NB4 (cell line): ENCODE results near the gene SCN7A.

Experiments used
- POLR2A ChIP-seq: IDR thresholded peaks from 2 replicates; pipeline ENCODE4 v1.6.1; 2011; ENCODE audit warnings: mild to moderate bottlenecking; ENCODE audit not compliant: insufficient read length; ENCODE audit errors: extremely low read depth
- TF ChIP-seq, protein P1 (sequence below): IDR thresholded peaks from one replicate; pipeline ENCODE4 v1.5.1; 2012; ENCODE audit warnings: low read depth, low read length
- TF ChIP-seq, protein P2 (sequence below): IDR thresholded peaks from 2 replicates; pipeline ENCODE4 v1.6.1; 2011; ENCODE audit warnings: low read depth, low read length

DNA sequence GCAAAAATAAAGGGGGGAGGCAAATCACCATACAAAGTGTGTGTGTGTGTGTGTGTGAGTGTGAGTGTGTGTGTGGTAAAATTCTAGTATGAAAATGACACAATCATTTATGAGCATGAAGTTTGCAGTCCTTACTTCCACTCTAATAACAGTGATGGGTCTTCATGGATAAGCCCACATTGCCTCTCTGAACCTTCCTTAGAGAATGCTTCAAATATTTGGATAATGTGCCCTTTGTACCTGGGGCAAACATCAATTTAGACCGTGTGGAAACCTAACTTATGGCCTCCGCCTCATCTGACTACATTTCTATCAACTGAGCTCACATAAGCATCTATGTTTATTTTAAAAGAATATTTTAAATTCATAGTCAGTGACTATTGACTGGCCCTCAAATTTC, 122.0 kb downstream of the SCN7A start:
- TF ChIP-seq, protein P1, sequence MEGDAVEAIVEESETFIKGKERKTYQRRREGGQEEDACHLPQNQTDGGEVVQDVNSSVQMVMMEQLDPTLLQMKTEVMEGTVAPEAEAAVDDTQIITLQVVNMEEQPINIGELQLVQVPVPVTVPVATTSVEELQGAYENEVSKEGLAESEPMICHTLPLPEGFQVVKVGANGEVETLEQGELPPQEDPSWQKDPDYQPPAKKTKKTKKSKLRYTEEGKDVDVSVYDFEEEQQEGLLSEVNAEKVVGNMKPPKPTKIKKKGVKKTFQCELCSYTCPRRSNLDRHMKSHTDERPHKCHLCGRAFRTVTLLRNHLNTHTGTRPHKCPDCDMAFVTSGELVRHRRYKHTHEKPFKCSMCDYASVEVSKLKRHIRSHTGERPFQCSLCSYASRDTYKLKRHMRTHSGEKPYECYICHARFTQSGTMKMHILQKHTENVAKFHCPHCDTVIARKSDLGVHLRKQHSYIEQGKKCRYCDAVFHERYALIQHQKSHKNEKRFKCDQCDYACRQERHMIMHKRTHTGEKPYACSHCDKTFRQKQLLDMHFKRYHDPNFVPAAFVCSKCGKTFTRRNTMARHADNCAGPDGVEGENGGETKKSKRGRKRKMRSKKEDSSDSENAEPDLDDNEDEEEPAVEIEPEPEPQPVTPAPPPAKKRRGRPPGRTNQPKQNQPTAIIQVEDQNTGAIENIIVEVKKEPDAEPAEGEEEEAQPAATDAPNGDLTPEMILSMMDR, result no peak
- TF ChIP-seq POLR2A, result no peak
- TF ChIP-seq, protein P2, sequence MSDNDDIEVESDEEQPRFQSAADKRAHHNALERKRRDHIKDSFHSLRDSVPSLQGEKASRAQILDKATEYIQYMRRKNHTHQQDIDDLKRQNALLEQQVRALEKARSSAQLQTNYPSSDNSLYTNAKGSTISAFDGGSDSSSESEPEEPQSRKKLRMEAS, result no peak
